NCI-H1930 (cell line): ENCODE measurements around the gene ABHD2.
"Not testable (repeated sequence)": the region's sequence is repeated elsewhere in the genome, so short reads cannot be mapped to it uniquely, and the experiment has no call there.

Source experiments
- DNase-seq, 2 experiments: peaks; one replicate each; lab custom pipeline; 2025; lab: John Stamatoyannopoulos, UW

ABHD2 gene

DNA sequence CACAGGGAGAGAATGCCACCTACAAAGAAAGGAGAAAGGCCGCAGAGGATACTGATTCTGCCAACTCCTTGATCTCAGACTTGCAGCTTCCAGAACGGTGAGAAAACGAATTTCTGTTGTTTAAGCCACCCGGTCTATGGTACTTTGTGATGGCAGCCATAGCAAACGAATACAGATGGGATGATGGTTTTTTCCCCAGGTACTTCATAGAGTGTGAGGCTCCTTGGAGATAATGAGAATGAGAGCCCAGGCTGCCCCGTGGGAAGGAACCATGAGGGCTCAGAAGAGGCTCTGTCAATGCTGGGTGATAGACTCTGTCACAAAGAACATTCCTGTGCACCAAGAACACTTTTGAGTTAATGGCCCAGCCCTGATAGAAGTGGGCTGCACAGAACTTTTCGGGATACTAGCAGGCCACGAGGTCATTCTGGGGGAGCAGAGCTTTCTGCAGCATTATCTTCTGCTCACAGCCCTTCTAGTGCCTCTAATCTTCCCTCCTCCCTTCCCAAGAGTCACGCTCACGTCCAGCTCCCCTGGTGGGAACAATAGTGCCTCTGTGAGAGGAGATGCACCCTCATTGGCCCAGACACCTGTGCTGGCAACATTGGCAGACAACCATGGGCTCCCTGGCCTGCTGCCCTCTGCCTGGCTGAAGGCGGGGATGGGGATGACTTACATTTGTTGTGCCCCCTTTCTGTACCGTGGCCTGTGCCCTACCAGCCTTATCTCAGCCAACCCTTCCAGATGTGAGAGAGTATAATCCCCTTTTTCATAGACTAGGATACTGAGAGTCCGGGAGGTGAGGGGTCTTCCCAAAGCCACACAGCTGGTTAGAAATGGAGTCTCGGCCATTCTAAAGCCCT is 138.3 kb downstream of the ABHD2 start:
- DNase-seq, result no peak

GRCh38 chr15:89227425-89227824 is 139.2 kb downstream of the ABHD2 start:
- DNase-seq, result no peak

- DNase-seq, result no peak
These were observed 142.0 kb downstream of the ABHD2 start for GRCh38 chr15:89230277-89230676.

DNA sequence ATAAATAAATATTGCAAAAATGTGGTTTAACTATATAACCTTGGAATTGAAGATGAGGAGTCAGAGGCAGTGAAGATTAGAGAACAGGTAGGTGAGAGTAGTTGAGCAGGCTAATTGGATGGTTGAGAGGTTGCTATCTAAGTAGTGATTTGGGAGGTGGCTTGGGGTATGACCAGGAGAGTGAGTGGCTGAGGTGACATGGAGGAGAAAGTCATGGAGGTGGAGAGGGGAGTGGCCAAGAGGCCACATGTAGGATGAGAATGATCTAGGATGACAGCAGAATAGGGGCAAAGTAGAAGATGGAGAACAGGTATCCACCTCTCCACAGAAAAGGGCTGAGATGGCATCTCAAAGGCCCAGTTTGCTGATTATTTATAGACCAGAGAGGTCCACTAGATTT is 143.6 kb downstream of the ABHD2 start:
- DNase-seq, result no peak

- DNase-seq, result not testable (repeated sequence)
These were observed 151.9 kb downstream of the ABHD2 start for GRCh38 chr15:89239883-89240810.

DNA sequence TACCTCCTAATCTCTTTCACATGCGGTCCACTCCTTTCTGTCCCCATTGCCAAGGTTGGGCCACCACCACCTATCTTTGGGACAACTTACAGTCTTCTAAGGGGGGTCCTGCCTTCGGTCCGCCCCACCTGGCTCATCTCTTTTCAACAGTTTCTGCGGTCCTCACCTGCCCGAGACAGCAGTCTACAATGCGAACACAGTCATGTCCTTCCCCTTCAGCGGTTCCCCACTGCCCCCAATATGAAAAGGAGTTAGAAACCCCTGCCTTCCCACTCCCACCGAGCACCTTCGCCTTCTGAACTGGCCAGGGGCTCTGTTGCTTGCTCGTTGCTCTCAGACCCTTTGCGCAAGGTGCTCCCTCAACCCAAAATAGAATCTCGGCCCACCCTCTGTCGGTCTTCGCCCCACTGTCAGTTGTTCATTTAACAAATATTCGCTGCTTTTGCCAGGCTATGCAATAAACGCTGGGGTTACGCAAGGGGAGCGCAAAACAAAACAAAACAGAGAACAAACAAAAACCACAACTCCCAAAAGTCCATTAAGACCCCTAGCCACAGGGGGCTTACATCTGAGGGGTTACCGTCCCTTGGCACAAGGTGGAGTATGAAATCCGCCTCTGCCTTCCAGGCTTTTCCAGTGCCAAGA is 154.9 kb downstream of the ABHD2 start:
- DNase-seq, result no peak

DNA sequence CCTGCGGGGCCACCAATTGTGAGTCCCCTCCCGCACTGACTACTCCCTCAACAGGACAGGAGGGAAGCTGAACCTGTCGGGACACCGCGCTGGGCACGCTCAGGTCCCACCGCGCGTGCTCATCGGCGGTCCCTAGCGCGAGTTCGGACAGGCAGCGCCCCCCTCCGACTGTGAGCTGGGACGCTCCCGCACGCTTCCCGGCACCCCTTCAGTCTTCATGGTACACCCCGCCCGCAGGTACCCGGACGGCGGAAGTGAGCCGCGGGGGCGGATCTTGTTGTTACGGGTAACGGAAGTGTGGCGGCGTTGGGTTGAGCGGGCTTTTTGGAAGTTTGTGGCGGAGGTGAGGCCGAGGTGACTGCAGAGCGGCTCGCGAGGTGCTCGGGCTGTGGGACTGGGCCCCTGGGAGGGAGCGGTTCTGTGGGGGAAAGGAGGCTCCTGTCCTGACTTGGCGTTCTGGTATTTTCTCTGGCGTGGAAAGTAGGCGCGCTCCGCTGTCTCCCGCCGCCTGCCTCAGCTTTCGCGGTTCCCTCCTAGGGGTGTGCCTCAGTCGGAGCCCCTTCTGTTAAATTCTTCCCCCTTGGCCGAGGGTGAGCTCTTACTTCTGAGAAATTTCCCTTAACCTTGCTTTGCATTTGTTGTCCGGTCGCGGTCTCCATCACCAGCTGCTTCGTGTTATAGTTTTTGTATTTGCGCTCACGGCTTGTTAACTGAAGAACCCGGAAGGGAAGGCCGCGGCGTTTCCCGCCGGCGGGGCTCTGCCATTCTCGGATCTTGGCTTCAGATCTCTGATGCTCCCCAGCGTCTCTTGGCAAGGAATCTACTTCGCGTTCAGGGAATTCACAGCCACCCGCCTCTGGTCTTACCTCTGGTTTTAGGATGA is 155.7 kb downstream of the ABHD2 start, which contains the start of gene FANCI:
Gene FANCI (plus strand): TSS at position 289 of the 883 bp plus-strand sequence. CDS start 3,669 bp downstream, outside the sequence.
- DNase-seq, result peak; percentile 74 to 87

DNA sequence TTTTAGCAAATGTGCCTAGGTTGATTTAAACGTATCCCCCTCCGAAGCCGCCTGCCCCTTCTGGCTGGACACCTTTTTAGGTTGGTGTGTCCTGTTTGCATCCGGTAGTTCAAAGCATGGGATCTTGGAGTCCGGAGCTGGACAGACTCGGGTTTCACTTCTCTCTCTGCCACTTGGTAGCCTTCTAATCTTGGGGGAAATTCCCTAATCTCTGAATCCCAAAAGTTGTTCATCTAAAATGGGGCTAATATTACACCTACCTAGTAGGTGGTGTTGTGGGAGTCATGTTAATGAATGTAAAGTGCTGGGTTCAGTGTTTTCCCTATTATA is 156.3 kb downstream of the ABHD2 start:
- DNase-seq, result no peak

DNA sequence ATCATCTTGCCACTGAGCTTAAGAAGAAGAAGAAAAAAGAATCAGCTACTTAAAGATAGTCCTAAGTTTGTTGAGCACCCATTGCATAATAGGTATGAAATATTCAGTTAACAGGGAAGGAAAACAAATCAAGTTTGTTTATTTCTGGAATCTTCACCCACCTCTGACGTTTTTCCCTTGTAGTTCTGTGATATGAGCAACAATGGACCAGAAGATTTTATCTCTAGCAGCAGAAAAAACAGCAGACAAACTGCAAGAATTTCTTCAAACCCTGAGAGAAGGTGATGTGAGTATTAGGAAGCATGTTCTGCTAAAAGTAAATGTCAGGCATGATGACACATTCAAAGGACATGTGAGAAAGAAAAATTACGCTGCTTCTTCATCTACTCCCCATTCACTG is 159.2 kb downstream of the ABHD2 start:
- DNase-seq, result no peak

- no peak for DNase-seq
These were observed 160.3 kb downstream of the ABHD2 start for GRCh38 chr15:89248584-89248983.

GRCh38 chr15:89250142-89250541 is 161.9 kb downstream of the ABHD2 start:
- not testable (repeated sequence) for DNase-seq
